PC-3 (cell line): ENCODE measurements around the gene HERC2. TPM values are rescaled to one million over a fixed set of nuclear protein-coding genes. Genes with fewer than 3 reads are reported as not detected.
"Not testable (repeated sequence)": the region's sequence is repeated elsewhere in the genome, so short reads cannot be mapped to it uniquely, and the experiment has no call there.

Source experiments
- ATAC-seq: fragments of 200-7000 bp; cut with Tn5 transposase; 2 replicates; pipeline ENCODE4 v1.9.1; 2020; ENCODE audit warnings: mild to moderate bottlenecking, moderate library complexity
- Bru-seq: library from RNA; stranded (reverse); fragments of 400-500 nt; gene quantifications from one replicate; lab custom pipeline; 2021; lab: Mats Ljungman, UMichigan
- BruChase-seq, 2 experiments: library from RNA; stranded (reverse); fragments of 400-500 nt; gene quantifications; one replicate each; lab custom pipeline; 2021; lab: Mats Ljungman, UMichigan
- BruUV-seq: library from RNA; stranded (reverse); fragments of 400-500 nt; replicated peaks from 2 replicates; lab custom pipeline; 2021; lab: Mats Ljungman, UMichigan
- CTCF ChIA-PET: fragments of 300-600 bp; sonication (Branson Sonifier 250); formaldehyde crosslinking; loops from one replicate; lab custom pipeline; 2022; ENCODE audit warnings: antibody characterized with exemption; lab: Charles Lee
- POLR2A ChIA-PET: fragments of 300-600 bp; sonication (Branson Sonifier 250); formaldehyde crosslinking; loops from one replicate; lab custom pipeline; 2022; ENCODE audit warnings: antibody characterized with exemption; ENCODE audit not compliant: unreplicated experiment; lab: Charles Lee
- DNase-seq: peaks from one replicate; pipeline ENCODE4 v3.0.0-alpha.2; 2015
- H2AFZ ChIP-seq: fragments of 300-600 bp; sonication (generic); 2 replicates; pipeline ENCODE4 v1.6.0; 2016; ENCODE audit warnings: antibody characterized with exemption, low read length
- H3F3A ChIP-seq: fragments of 300-600 bp; sonication (generic); one replicate; pipeline ENCODE4 v1.6.0; 2017; ENCODE audit warnings: antibody characterized with exemption, low read length, control low read depth, mild to moderate bottlenecking; ENCODE audit not compliant: unreplicated experiment
- H3K27ac ChIP-seq: fragments of 300-600 bp; sonication (generic); 2 replicates; pipeline ENCODE4 v1.5.1; 2016; ENCODE audit warnings: mild to moderate bottlenecking, low read length
- H3K27me3 ChIP-seq: fragments of 300-600 bp; sonication (generic); 2 replicates; pipeline ENCODE4 v1.6.1; 2016; ENCODE audit warnings: low read length, mixed read lengths
- H3K36me3 ChIP-seq: fragments of 300-600 bp; sonication (generic); 2 replicates; pipeline ENCODE4 v1.6.1; 2016; ENCODE audit warnings: low read depth, mixed run types, low read length, mixed read lengths
- H3K4me1 ChIP-seq: fragments of 300-600 bp; sonication (generic); 2 replicates; pipeline ENCODE4 v1.5.1; 2016; ENCODE audit warnings: low read length; ENCODE audit not compliant: insufficient read depth
- H3K4me2 ChIP-seq: fragments of 300-600 bp; sonication (generic); 2 replicates; pipeline ENCODE4 v1.6.0; 2016; ENCODE audit warnings: low read length
- H3K4me3 ChIP-seq: fragments of 300-600 bp; sonication (generic); 2 replicates; pipeline ENCODE4 v1.5.1; 2016; ENCODE audit warnings: mild to moderate bottlenecking, low read length, mixed read lengths
- H3K79me2 ChIP-seq: fragments of 300-600 bp; sonication (generic); 2 replicates; pipeline ENCODE4 v1.6.1; 2017; ENCODE audit warnings: low read length, mixed read lengths
- H3K9ac ChIP-seq: fragments of 300-600 bp; sonication (generic); 2 replicates; pipeline ENCODE4 v1.6.0; 2016; ENCODE audit warnings: mild to moderate bottlenecking, low read length
- H3K9me2 ChIP-seq: fragments of 300-600 bp; sonication (generic); replicated peaks from 2 replicates; pipeline ENCODE4 v1.6.1; 2016; ENCODE audit warnings: mixed run types, low read length, mixed read lengths
- H3K9me3 ChIP-seq: fragments of 300-600 bp; sonication (generic); 2 replicates; pipeline ENCODE4 v1.6.1; 2016; ENCODE audit warnings: low read length, mixed read lengths
- H4K20me1 ChIP-seq: fragments of 300-600 bp; sonication (generic); 2 replicates; pipeline ENCODE4 v1.6.1; 2016; ENCODE audit warnings: low read length, mixed read lengths
- intact Hi-C: fragments of 100-400 bp; cut with micrococcal nuclease; formaldehyde crosslinking; loops from 2 replicates; pipeline ENCODE4 v1.9.0; 2023
- long read RNA-seq: library from polyadenylated mRNA; unstranded; transcript quantifications from one replicate; pipeline ENCODE4 v2.0.0, GENCODE V29; 2021; ENCODE audit not compliant: unreplicated experiment
- total RNA-seq: library from RNA; depleted of rRNA; stranded (reverse); fragments of >200 nt; gene quantifications from 2 replicates; pipeline ENCODE4 v1.2.3, GENCODE V29; 2014; rRNA removed

Gene HERC2, protein sequence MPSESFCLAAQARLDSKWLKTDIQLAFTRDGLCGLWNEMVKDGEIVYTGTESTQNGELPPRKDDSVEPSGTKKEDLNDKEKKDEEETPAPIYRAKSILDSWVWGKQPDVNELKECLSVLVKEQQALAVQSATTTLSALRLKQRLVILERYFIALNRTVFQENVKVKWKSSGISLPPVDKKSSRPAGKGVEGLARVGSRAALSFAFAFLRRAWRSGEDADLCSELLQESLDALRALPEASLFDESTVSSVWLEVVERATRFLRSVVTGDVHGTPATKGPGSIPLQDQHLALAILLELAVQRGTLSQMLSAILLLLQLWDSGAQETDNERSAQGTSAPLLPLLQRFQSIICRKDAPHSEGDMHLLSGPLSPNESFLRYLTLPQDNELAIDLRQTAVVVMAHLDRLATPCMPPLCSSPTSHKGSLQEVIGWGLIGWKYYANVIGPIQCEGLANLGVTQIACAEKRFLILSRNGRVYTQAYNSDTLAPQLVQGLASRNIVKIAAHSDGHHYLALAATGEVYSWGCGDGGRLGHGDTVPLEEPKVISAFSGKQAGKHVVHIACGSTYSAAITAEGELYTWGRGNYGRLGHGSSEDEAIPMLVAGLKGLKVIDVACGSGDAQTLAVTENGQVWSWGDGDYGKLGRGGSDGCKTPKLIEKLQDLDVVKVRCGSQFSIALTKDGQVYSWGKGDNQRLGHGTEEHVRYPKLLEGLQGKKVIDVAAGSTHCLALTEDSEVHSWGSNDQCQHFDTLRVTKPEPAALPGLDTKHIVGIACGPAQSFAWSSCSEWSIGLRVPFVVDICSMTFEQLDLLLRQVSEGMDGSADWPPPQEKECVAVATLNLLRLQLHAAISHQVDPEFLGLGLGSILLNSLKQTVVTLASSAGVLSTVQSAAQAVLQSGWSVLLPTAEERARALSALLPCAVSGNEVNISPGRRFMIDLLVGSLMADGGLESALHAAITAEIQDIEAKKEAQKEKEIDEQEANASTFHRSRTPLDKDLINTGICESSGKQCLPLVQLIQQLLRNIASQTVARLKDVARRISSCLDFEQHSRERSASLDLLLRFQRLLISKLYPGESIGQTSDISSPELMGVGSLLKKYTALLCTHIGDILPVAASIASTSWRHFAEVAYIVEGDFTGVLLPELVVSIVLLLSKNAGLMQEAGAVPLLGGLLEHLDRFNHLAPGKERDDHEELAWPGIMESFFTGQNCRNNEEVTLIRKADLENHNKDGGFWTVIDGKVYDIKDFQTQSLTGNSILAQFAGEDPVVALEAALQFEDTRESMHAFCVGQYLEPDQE (N-terminal part only)
- total RNA-seq (45.9 and 69.3 TPM in 2 replicates), Bru-seq, nascent RNA (percentile 83 among the genes with signal in this experiment), BruChase-seq, experiment 1, labeled RNA remaining after a 6-hour chase (percentile 82 among the genes with signal in this experiment), BruChase-seq, experiment 2, labeled RNA remaining after a 2-hour chase (percentile 79 among the genes with signal in this experiment)
- long read RNA-seq, transcript HERC2-202 (3 exons, 632 nt) = major isoform, 5 of 111 reads
- long read RNA-seq, partial matches to known transcripts = 86 of 111 reads
- long read RNA-seq, other reads (novel, unspliced or antisense) = 17 of 111 reads

DNA sequence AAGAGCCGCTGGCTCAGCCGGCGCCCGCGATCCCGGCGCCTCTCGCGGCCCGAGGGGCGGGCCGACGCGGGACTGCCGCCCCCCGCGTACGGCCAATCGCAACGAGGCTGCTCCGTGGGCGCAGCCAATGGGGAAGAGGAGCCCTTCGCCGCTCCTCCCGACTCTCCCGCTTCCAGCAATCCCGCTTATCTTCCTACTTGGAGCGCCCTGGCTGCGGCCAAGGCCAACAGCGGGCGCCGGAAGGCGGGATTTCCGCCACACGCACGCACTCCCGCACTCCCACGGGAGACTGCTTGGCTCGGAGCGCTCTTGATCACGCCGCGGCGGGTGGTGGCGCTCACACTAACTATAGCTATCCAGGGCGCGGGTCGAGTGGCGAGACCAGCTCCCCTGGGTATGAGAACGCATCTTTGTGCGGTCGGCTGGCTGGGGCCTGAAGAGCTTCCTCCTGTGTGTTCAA, at the start of gene HERC2:
Gene HERC2, minus strand, starts transcription at position 51 of the 460 bp plus-strand sequence. CDS start 746 bp downstream, outside the sequence.
- DNase-seq, H3K4me1 ChIP-seq, H3K27me3 ChIP-seq, H3K36me3 ChIP-seq, CTCF ChIA-PET, H4K20me1 ChIP-seq, H3K9me3 ChIP-seq, H3K9me2 ChIP-seq, BruUV-seq, ATAC-seq, POLR2A ChIA-PET, H3F3A ChIP-seq, intact Hi-C loops, H3K27ac ChIP-seq, H2AFZ ChIP-seq: not testable (repeated sequence)
- Histone ChIP-seq H3K4me2 (peak within 1 kb of the TSS; percentile 68), H3K4me3 (peak within 1 kb of the TSS; percentile 54), H3K79me2 (peaks cover 10% of the 10 kb centered on the region), H3K9ac (peak within 1 kb of the TSS; percentile 37; the same call in 1 of the 2 replicates)

DNA sequence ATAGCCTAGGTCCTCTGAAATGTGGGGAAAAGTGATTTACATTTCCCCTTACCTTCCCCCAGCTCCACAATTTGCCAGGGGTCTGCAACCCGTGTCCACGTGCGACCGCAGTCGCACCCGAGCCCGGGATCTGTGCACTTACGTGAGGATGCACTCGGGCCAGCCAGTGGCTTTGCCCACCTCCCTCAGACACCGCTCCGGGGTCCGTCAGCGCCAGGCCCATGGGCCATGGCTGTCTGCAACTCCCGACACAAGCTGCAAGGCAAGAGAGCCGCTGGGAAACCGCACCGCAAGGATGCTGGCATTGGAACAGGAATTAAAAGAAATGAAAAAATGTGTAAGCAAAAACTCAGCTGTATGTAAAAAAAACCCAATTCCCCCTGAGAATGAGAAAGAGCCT, 43.5 kb upstream of the HERC2 start:
- POLR2A ChIA-PET, H3K9ac ChIP-seq, ATAC-seq, H3K79me2 ChIP-seq, H3K9me3 ChIP-seq, H3K4me1 ChIP-seq, H3K27me3 ChIP-seq, H2AFZ ChIP-seq, H3K36me3 ChIP-seq, BruUV-seq, CTCF ChIA-PET, H4K20me1 ChIP-seq, H3K9me2 ChIP-seq, DNase-seq, H3K4me2 ChIP-seq, H3K27ac ChIP-seq, H3F3A ChIP-seq, H3K4me3 ChIP-seq, intact Hi-C loops: not testable (repeated sequence)

DNA sequence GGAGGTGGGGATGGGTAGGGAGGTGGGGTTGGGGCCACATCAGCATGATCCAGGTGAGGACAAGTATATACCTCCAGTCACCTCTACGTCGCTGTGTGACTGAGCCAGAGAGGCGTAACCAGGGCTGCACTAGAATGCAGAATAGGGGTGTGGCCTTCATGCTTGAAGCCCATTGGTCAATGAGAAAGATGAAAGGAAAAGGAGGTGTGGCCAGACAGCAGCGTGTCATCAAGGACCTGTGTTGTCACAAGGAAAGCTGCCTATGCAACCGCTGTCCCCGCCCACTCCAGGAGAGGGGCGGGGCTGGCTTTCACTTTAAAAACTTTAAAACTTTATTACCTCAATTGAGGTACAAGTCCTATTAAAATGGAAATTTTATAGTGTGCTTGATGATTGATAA, 36.0 kb upstream of the HERC2 start, which contains the start of gene GOLGA6L24:
Gene GOLGA6L24, minus strand, starts transcription at position 101 of the 400 bp plus-strand sequence. Its CDS starts 61 bp downstream, at position 40.
- ATAC-seq, H3K4me2 ChIP-seq, H3K9me3 ChIP-seq, CTCF ChIA-PET, H3K4me1 ChIP-seq, H3K27me3 ChIP-seq, H3K79me2 ChIP-seq, BruUV-seq, H3K9ac ChIP-seq, POLR2A ChIA-PET, H3K4me3 ChIP-seq, DNase-seq, H2AFZ ChIP-seq, H3F3A ChIP-seq, intact Hi-C loops, H3K36me3 ChIP-seq, H3K9me2 ChIP-seq, H3K27ac ChIP-seq, H4K20me1 ChIP-seq: not testable (repeated sequence)

DNA sequence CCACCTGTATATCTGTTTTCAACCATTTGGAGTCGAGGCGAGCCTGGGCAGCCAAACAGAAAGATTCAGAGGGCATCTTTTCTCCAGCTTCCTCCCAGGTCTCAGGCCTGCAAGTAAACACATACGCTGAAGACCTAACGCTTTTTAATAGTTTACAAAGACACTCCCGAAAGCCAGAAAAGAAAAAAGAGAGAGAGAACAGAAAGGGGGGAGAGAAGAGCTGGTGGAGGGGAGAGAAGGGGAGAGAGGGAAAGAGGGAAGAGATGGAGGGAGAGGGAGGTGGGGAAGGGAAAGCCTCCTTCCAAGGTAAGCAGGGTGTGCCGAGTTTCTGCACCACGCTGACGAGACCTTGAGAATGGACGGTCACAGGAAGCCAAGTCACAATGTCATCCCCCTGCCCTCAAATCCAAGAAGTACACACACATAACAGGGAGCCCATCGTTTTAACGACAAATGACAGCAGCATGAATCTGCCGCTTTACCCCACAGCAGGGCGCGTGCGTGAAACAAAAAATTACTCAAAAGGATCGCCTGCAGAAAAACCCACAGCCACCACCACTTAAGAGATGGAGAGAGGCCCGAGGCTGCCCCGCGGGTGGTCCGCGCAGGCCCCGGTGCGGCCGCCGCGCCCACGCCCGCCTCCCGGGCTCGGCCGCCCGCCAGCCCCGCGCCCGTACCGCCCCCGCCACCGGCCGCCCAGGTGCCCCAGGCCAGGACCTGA, 461 bp downstream of the HERC2 start:
- intact Hi-C loops, ATAC-seq, H3K4me1 ChIP-seq, DNase-seq, CTCF ChIA-PET, H4K20me1 ChIP-seq, H3K9me3 ChIP-seq, POLR2A ChIA-PET, BruUV-seq, H3K27me3 ChIP-seq, H3F3A ChIP-seq, H3K9me2 ChIP-seq, H3K27ac ChIP-seq, H2AFZ ChIP-seq, H3K36me3 ChIP-seq: not testable (repeated sequence)
- Histone ChIP-seq H3K4me3 (peak overlapping the region; percentile 54), H3K4me2 (peak overlapping the region; percentile 68; the same call in 1 of the 2 replicates), H3K9ac (peak overlapping the region; percentile 37; the same call in 1 of the 2 replicates), H3K79me2 (peaks cover 11% of the 10 kb centered on the region)

DNA sequence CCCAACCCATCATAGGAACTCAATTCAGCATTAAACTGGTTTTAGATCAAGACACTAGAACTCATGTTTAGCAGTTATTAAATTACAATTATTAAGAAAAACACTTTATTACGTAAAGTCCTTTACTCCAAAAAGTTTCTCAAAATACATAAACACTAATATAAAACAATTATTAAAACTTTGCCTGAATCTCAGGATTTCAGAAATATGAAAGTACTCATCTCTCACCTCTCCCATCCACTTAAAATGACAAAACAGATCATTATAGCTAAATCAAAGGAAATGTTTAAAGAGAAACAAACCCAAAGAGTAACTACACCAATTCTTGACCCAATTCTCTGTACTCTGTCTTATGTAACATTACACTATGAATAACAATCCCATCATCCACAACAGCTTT, 2.3 kb downstream of the HERC2 start:
- H3K79me2 ChIP-seq = peaks cover 15% of the 10 kb centered on the region
- H3K4me3 ChIP-seq, H3K27me3 ChIP-seq, intact Hi-C loops, H3K9me2 ChIP-seq, POLR2A ChIA-PET, H3K4me2 ChIP-seq, H3F3A ChIP-seq, H3K4me1 ChIP-seq, H3K9me3 ChIP-seq, ATAC-seq, BruUV-seq, CTCF ChIA-PET, H3K9ac ChIP-seq, H2AFZ ChIP-seq, H3K36me3 ChIP-seq, H4K20me1 ChIP-seq, H3K27ac ChIP-seq, DNase-seq: not testable (repeated sequence)
